T47D (cell line): Measurements from ENCODE around the gene RGS7.
"Not testable (repeated sequence)": the region's sequence is repeated elsewhere in the genome, so short reads cannot be mapped to it uniquely, and the experiment has no call there.

Experiments used
- DNase-seq, 2 experiments: peaks; one replicate each; pipeline versions ENCODE4 v3.0.0 to v3.0.0-alpha.2; 2011 to 2012; ENCODE audit warnings: low read depth in 1 of 2, low spot score in 1 of 2
- JUND ChIP-seq: IDR thresholded peaks from 2 replicates; pipeline ENCODE4 v1.6.1; 2012; ENCODE audit warnings: low read depth
- in situ Hi-C: cut with HindIII; loops from 2 replicates; pipeline ENCODE4 v1.10.0; 2016; ENCODE audit warnings: low sequenced_read_pairs, low pct_unique_long_range_greater_than_20kb

Gene RGS7

DNA sequence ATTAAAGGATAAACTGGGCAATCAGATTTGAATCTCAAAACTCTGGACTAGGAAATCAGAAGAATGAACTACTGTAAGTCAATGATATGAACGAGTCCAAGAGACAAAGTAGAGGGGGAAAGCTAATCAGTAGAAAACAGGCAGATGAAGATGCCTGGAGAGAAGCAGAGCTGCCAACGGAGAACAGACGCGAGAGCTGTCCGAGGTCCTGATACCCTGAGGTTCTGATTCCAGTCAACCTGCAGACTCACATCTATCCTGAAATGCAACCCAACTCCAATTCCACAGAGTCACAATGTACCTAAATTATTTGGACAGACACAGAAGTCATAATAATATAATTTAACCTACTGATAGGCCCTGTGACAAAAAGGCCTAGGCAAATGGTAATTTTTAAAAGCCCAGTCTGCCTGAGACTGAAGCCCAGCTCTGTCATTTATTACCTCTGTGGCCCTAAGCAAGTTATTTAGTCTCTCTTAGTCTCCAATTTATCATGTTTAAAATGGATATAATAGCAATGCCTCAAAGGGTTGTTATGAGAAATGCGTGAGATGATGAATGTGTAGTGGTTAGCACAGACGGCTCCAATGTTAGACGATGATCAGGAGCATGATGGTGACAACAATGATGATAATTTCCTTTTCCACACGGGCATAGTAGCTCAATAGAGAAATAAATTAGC, 33.4 kb downstream of the RGS7 start:
- peak; percentile 31 to 76 for DNase-seq
- in situ Hi-C loops, result no loop called here
- TF ChIP-seq JUND, result no peak

DNA sequence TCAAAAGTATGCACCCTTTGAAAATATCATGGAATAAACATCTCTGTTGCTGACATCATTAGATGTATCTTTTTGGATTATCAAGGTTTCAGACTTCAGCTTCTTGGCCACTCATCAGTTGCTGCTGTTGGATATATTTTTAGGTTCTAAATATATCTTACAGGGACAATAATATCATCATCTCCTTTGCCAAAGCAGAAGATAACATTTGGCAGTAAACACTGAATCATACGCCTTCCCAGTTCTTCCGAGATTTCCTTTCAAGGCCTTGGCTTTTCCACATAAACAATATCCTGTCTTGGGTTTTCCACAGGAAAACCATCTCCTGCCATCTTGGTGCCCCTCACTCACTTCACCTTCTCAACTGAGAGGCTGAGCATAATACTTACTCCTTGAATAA, 39.3 kb downstream of the RGS7 start:
- in situ Hi-C loops, result no loop called here
- DNase-seq, result no peak
- no peak for TF ChIP-seq JUND

DNA sequence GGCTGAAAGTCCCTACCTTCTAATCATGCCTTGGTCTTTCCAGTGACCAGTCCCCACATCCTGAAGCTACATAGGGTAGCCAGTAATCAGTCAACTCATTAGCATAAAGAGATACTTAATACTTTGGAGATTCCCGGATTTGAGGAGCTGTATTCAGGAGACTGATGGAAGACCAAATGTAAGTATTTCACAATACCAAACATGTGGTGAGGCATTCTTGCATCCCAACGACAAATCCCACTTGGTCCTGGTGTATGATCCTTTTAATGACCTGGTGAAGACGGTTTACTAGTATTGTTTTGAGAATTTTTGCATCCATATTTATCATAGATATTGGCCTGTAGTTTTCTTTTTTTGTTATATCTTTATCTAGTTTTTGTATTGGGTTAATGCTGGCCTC, 40.6 kb downstream of the RGS7 start:
- no peak for TF ChIP-seq JUND
- in situ Hi-C loops, result no loop called here
- DNase-seq, result no peak

DNA sequence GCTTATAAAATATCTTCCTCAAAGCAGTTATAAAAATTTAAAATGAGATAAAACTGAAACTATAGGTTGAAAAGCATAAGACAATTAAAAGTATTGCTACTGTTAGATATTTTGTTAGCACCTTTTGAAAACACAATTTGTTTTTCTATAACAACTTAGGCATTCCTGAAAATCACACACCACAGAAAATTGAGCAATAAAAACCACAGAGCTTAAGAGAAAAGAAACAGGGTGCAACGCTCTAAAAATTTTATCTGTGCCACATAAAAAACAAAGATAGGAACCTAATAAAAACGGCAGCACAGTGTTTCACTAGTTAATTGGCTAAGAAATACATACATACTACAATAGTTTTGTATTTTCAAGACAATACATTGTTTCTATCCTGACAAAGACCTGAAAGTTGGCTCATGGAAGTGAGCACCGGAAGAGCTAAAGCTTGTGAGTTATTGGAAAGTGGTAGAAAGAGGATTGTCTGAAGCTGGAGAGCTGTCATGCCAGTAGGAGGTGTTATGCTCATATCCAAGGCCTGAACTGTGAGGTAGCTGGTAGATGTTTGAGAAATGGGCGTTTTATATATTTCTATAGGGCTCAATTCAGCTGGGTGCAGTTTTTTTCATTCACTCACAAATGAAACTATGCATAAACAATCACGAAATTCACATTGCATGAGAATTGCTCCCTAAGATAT, 45.8 kb downstream of the RGS7 start:
- in situ Hi-C loops, result no loop called here
- peak in 1 of 2 experiments; percentile 50 for DNase-seq

DNA sequence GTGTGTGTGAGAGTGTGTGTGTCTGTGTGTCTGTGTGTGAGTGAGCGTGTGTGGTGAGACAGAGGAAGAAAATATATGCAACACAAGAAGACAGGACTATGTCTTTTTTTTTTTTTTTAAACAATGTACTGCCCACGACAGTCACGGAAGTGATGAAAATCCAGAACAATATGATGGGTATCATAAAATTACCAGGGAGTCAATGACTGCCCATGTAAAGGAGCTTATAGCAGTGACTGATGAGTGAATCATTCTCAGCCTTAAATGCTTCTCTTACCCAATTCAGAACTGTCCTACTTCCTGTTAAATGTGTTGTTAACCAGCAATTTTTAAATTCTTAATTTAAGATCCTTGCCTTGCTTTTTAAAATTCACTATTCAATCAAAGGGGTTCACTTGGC, 46.6 kb downstream of the RGS7 start:
- no peak for DNase-seq
- no peak for TF ChIP-seq JUND
- in situ Hi-C loops, result no loop called here

More for the DNA sequence above, 45.8 kb downstream of the RGS7 start:
- TF ChIP-seq JUND, result no peak

DNA sequence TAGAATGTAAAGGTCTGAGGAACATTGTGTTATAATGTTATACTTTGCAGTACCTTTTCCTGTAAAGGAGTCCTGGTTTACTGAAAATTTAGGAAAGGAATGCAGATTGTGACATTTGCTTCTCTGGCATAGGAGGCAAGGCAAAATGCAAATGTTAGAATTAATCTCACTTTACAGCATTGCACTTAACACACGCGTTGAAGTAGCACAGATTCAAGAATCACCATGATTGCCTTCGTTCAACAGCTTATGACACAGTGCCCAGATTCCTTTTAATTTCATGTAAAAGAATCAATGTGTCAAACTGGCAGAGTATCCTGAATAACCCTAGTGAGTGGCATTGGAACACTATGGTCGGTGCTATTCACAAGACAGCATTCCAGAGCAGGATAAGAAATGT, 47.4 kb downstream of the RGS7 start:
- no peak for TF ChIP-seq JUND
- in situ Hi-C loops, result no loop called here
- DNase-seq, result no peak

DNA sequence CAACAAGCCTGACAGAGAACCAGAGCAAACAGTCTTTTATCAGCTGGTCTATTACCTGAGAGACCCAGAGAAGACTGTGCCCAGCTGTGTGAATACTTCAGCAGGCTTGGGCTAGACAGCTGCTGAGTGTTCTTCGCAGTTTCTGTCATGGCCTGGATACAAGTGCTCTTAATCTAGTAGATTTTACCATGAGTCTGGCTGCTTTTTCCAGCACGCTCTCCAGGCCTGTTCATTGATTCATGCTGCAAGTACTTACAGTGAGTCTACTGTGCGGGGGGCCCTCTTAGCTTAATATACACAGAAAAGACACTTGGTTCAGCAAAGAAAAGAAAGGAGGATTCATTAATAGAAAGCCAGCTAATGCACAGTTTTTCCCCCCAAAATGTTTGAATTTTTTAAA, 48.5 kb downstream of the RGS7 start:
- DNase-seq, result no peak
- in situ Hi-C loops, result no loop called here
- TF ChIP-seq JUND, result no peak

DNA sequence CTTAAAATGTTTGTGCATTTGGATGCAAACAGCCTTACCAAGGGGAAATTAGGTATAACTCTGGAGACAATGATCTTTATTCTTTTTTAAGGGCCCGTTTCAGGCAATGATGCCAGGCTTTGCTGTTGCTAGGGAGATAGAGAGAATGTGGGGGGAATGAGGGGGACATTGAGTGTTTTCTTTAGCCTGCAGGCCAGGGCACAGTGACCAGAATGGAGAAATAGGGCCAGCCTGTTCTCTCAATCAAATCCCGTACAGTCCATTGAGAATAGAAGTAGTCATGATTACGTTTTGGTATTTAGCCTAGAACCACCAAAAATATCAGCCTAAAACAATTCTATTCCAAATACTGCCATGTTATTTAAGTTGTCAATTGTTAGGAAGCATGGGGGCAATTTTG, 49.0 kb downstream of the RGS7 start:
- in situ Hi-C loops, result no loop called here
- no peak for TF ChIP-seq JUND
- no peak for DNase-seq

DNA sequence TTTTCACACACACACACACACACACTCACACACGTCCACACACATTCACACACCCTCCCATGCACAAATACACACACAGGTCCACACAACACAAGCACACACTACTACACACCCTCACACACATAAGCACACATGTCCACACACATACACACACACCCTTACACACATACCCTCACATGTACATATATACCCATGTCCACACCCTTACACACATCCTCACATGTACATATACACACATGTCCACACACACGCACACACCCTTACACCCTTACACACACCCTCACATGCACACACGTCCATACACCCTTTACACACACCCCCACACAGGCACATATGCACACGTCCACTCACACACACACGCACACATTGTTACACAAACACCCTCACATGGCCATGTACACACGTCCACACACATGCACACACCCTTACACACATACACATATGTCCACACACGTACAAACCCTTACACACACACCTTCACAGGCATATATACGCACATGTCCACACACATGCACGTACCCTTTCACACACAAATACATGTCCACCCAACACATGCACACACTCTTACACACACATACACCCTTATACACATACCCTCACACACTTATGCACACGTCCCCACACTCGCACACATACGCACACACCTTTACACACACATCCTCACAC, 50.7 kb downstream of the RGS7 start:
- DNase-seq, result no peak
- TF ChIP-seq JUND, result no peak
- in situ Hi-C loops, result no loop called here

DNA sequence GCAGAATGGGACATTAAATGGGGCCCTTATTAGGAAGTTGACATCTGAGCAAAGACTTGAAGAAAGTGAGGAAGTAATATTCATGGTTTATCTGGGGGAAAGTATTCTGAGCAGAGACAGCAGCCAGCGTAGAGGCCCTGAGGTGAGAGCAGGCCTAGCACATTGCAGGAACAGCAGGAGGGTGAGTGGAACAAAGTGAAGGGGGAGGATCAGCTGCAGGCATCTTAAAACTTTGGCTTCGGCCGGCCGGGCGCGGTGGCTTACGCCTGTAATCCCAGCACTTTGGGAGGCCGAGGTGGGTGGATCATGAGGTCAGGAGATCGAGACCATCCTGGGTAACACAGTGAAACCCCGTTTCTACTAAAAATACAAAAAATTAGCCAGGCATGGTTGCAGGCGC, 55.0 kb downstream of the RGS7 start:
- DNase-seq, in situ Hi-C loops: not testable (repeated sequence)

DNA sequence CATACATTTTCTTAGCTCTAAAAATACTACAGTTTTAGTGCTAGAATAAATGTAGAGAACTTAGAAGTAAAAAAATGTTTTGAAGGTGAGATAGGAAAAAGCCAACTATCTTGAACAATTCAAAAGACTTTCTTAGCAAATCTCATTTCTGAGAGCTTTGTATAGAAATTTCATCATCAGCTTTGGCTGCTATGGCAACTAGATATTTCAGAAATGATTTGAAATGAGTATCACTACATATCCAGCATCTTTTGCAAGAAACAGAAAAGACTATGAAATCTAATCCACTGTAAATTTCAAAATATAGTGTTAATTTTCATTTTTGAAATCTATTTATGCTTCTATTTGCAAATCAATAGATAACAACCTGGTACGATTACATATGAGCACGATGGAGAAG, 57.7 kb downstream of the RGS7 start:
- in situ Hi-C loops, result no loop called here
- DNase-seq, result no peak
- TF ChIP-seq JUND, result no peak

DNA sequence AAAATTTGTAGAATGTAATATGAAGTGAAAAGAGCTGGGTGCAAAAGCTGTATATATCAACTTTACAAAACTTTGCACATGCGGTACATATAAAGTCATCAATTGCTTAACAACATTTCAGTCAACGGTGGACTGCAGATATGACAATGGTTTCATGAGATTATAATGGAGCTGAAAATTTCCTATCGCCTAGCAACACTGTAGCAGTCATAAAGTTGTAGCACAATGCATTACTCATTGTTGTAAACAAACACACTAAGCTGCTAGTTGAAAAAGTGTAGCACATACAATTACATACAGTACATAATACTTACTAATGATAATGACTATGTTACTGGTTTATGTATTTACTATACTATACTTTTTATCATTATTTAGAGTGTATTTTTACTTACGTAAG, 64.0 kb downstream of the RGS7 start:
- TF ChIP-seq JUND, result no peak
- in situ Hi-C loops, result no loop called here
- no peak for DNase-seq

DNA sequence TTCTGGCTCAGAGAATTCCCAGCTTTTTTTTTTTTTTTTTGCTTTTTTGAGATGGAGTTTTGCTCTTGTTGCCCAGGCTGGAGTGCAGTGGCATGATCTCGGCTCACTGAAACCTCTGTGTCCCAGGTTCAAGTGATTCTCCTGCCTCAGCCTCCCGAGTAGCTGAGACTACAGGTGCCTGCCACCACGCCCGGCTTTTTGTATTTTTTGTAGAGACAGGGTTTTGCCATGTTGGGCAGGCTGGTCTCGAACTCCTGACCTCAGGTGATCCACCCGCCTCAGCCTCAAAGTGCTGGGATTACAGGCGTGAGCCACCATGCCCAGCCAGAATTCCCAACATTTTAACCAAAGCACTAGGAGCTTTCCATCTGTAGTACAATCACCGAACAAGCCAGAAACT, 65.5 kb downstream of the RGS7 start:
- in situ Hi-C loops, DNase-seq: not testable (repeated sequence)
